HG03196 (cell line): ENCODE measurements around the gene CCDC51.

Experiments used
- ATAC-seq: cut with Tn5 transposase; IDR thresholded peaks from one replicate; pipeline ENCODE4 v1.9.1; 2021; ENCODE audit not compliant: unreplicated experiment

Gene CCDC51

DNA sequence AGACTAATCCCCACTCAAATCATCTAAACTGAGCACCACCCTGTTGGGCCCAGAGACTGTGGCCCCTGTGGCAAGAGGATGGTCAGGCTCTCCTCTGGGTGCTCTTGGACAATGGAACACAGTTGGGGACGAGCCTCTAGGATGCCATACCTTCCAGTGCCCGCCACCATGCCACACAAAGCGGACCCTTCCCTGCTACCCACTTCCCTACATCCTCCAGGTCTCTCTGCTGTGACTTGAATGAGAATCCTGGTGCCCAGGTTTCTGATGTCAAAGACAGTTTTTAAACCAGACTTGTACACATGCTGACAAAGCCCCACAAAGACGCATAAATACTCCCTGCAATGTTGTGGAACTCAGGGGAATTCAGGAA lies 4.7 kb downstream of the CCDC51 start:
- no peak for ATAC-seq

DNA sequence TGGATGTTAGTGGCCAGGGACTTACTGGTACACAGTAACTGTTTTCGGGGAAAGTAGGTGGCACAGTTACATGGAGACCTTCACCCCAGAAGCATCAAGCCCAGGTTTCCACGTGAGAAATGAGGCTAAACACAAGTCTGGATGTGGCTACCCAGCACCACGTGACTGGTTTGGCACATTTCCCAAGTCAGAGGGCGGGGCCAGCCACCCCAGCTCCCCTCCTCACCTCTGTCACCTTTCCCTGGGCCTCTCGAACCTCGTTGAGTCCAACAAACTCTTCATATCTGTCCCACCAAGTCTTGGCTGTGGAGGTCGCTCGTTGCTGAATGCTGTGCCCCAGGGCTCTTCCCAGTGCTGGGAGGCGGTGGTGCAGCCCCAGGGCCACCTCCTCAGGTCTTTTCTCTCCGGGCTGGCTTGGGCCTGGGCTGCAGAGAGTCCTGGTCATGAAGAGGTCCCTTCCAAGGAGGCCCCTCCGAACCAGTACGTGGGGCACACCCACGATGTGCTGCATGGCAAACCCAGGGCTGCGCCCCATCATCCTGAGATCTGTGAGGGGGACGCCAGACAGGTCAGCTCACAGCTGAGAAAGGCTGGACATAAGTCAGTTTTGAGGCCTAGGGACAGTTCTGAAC lies 5.2 kb downstream of the CCDC51 start:
- ATAC-seq = no peak

DNA sequence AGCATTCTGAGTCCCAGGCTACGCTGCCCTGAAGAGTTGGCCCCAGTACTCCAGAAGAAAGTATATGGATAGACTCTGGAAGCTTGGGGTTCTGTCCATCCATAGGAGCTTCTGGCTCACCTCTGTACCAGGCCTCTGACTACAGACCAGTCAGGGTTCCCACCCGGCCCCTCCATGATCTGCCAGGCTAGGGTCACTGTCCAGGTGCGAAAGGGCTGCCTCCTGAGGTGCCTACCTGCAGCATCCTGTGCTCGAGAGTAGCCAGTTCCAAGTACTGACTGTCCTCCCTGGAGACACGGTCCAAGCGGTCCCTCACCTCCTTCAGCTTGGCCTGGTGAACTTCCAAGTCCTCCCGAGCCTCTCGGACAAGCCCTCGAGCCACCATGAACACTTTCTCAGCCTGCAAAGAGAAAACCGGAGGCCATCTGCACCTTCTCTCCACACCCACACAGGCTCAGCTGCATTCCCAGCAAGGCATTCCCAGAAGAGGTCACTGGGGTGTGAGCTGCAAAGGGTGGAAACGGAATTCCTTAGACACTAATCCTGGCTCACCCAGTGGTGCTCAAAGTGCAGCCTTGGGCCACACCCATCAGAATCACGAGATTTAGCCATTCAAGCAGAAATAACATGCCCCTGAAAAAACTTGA lies 6.3 kb downstream of the CCDC51 start:
- ATAC-seq = no peak

DNA sequence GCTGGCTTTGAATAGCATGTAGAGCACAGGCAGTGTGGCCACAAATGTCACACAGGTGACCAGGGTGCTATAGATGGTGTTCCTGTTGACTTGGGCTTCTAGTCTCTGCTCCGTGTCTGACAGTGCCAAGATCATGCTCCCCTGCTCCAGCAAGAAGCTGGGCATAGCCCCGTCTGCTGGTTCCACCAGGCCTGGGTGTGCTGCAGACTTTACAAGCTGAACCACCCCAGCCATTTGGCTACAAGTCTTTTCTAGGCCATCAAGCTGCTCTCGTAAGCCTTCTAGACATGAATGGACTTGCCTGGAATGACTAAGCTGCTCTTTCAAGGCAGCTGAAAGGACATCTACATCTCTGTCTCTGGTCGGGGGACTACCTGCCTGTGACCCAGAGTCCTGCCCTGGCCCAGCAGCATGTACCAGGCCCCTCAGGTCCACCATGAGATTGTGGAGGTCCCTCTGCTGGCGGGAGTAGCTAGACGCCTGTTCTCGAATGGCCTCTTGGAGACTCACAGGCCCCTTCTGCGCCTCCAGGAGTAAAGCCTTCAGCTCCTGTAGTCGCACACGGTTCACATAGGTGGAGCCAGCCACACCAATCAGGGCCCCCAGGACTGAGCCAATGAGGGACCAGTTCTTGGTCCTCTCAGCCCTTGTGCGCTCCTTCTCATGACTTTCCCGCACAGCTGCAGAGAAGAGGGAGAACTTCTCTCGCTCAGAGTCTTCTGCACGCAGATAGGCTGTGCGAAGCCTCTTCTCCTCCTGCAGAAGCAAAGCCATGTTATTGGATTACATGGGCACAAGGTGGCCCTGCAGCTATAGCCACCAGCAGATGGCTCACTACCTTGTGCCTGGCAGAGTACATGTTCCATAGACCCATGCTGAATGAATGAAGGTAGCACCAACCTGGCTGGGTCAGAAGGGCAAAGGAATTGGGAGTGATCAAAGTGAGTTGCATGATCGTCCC lies 7.2 kb downstream of the CCDC51 start:
- no peak for ATAC-seq

DNA sequence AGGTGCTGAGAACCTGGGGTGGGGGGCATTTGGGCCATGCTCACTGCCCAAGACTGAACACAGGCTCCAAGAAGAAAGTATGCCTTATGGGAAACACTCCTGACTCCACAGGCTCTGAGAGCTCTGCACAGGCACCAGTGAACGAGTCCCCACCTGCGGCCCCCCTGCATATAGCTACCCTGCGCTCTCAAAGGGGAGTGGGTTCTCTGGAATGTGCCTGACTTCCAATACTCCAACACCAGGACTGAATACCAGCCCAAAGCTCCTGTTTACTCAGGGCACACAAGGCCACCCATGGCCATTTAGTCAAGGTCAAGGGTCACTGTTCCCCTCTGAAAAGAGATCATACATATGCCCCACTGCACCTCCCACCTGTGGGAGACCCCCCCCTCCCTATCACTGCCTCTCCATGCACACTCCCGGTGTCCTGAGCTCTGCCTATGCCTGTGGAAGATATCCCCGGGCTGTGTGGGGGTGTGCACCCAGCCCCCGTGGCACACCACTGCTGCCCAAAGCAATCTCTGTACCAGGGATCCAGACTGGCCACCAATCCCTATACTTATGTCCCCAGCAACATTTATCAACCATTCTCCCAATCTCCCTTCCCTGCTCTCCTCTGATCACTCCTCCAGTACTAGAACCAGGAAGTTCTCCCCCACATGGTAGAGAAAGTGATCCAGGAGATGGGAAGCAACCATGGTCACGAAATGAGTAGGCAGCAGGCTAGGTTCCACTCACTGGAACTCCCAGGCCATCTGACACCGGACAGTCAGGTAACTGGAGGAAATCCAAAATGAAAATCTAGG lies 8.5 kb downstream of the CCDC51 start:
- no peak for ATAC-seq

DNA sequence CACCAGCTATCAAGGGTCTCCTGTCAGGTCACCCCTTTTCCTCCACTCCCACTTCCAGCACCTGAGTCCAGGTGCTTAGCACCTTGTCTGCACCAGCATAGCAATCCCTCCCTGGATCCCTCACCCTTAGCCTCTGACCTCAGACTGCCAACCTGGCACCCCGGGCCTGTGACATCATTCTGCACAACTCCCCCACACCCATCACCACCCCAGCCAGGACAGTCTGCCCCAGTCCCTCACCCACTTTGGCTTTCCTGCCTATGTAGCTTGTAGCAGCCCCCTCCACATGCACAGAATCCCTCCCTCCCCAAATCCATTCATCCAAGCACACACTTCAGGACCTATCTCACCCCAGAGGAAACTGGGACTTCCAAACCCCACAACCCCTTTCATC lies 9.2 kb downstream of the CCDC51 start:
- no peak for ATAC-seq

DNA sequence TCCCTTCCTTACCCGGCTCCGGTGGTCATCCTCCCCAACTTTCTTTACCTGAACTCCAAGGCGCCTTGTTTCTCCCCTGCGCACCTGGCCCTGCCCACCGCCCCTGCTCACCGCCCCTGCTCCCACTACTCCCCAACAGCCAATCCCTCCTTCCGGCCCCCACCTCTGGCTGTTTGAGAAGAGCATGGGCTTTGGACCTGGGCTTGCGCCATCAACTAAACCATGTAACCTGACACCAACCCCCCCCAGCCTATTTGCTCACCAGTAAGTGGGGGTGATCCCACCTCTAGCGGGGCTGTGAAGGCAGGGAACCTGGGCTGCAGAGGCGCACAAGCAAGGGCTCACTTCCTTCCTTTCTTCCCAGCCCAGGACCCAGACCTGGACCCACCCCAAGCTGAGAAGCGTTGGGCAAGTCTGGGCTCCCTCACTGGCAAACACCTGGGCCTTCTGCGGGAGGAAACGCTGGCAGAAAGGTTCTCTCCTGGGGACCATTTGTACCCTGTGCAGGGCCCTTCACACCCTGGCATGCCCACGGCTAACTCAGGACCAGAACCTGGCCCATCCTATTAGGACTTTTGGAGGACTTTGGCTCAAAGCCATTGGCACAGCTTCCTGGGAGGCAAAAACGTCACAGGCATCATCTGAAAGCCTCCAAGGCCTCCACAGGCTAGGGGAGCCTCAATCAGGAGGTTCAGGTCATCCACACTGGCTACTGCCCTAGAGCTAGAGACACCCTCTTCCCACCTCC lies 9.8 kb downstream of the CCDC51 start, which contains the start of gene PLXNB1:
Gene PLXNB1 (minus strand): TSS at position 127 of the 748 bp plus-strand sequence. CDS start 5,475 bp downstream, outside the sequence.
- ATAC-seq = no peak

DNA sequence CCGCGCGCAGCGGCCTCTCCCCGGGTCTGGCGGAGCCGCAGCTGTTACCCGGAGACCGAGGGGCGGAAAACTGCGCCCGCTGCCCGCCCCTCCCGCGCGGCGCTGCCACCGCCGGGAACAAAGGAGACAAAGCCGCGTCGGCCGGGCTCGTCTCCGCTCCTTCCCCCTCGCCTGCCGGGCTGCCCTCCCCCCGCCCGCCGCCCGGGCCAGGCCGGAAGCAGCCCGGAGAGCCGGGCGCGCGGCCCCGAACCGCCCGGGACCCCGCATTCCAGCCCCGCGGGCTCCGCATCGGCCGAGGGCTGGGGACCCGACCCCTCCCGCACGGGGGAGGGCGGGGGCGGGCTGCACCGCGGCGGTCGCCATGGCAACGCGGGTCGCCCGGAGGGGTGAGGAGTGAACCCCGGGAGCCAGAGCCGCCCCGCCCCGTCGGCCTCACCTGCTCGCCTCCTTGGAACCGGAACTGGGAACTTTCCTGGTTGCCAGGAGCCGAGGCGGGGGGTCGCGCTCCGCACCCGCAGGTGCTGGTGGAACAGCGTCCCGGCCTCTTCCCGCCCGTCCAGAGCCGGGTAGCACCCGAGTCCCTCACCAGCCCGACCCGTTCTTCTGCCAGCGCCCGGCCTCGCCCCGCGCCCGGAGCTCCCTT lies 10.5 kb downstream of the CCDC51 start:
- ATAC-seq = no peak

DNA sequence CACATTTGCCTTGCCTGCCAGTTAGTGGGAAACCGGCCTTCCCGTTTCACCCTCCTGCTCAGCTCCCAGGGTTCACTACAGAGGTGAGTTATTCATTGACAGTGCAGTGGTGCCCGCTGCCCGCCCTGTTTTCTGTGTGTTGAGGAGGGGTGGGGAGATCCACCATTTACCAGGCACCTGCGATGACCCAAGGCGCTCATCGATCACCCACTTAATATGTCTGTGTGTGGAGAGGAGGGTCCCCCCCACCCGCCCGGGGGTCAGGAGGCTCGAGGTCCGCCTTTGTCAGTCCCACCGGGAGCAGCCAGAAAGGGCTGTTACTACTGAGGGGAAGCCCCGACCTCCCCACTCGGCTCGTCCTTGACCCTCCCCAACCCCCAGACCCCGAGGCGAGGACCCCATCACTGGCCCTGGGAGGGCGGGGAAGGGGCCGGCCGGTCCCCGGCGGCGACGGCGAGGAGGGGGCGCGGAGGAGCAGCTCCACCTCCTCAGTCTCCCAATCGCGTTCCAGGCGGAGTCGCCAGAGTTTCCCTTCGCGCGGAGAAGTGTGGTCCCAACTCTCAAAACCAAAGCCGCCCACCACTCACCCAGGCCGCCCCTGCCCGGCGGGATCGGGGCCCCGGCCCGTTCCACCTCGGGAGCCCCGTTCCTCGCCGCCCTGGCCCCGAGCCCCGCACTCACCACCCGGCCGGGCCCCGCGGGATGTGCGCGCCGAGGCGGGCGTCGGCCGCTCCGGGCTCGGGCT lies 11.2 kb downstream of the CCDC51 start:
- no peak for ATAC-seq

DNA sequence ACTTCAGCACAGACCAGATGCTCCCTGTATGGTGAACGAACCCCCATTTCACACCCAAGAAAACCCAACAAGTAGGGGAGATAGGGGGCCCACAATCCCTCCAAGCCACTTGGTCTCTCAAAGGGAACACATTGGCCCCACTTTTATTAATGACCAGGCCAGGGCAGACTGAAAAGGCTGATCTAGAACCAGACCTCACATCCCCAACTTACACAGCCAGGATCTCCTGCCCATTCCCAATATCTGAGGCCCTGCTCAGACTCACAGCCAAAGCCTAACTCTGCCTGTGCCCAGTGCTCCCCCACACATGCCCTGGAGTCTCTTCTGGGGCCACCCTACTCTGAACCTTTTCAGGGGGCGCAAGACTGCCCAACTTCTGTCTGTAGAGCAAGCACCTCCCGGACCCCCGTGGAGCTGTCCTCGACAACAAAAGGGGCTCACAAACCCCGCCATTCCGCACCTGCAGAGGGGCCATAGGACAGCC lies 11.8 kb downstream of the CCDC51 start:
- no peak for ATAC-seq

DNA sequence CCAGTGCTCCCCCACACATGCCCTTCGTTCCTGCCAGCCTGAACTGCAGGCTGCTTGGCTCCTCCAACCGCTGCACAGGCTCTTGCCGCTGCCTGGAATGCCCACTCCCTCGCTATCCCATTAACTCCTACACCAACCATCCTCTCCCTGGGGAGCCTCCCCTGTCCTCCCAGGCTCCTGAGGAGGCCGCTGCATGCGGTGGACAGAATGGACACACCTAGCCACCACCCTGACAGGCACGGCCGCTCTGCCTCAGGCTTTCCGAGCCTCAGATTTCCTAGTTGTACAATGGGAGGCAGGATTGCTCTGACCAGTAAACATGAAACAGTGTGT lies 12.3 kb downstream of the CCDC51 start:
- ATAC-seq = no peak

DNA sequence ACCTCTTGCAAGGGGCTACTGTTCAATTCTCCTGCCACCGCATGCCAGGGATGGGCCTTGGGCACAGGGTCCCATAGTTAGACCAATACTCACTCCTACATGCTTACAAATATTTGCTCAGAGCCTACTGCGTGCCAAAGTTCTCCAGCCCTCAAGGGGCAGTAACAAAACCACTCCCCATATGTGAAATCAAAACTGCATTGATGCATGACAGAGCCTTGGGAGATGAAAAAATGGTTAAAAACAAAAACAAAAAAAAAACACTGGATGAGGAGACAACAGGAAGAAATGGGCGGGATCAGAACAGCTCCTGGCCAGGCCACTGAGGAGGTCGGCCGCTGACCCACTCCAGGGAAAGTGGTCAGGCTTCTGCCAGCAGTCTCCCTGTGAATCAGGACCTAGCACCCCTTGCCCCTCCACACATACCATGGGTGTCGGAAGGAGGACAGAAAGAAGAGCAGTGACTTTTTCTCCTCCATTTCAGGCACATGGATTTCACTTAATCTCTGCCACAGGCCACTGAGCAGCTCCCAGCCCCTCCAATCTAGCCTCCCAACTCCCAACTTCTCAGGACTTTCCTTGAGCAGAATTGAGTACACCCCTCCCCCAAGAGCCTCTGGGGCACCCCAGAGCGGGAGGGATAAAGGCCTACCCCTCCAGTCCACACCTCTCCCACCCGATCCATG lies 12.8 kb downstream of the CCDC51 start:
- ATAC-seq = no peak

DNA sequence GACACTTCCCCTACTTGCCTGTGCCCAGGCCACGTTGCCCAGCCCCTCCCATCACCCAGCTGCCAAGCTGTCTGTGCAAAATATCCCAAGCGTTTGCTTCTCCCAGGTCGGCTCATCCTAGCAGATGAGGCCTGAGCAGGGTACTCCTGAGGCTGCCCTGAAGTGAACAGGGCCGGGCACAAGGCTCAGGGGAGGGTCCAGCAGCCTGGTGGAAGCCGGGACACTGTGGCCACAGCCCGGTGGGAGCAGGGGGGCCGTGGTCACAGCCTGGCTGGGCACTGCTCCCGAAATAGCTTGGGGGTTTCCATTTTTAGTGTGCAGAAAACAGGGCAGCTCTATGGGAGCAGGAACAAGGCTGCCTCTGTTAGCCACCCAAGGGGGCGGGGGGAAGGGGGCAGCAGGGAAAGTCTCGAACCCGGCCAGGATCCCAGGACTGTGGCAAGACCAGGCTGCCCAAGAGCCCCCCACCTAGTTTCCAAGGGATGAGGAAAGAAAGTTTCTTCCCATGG lies 13.5 kb downstream of the CCDC51 start:
- ATAC-seq = no peak

DNA sequence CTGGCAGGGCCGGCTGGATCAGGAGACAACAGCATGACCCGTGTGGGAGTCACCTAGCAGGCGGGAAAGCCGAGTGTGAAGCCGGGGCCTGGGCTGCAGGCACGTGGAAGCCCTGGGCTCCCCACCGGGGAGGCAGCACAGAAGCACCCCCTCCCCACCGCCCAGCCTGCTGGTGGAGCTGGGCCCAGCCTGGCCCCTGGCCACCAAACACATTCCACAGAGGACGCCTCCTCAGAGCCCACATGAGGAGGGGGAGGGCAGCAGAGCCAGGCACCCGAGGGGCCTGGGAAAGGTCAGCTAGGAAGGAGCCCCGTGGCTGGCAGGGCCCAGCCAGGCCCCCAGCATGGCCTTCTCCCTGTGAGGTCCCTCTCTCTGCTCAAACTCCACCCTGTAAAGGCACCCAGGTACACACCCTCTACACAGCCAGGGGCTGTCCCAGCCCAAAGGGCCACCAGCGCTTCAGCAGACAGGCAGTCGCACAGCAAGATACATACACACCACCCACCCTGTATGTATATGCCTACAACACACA lies 14.6 kb downstream of the CCDC51 start:
- no peak for ATAC-seq

DNA sequence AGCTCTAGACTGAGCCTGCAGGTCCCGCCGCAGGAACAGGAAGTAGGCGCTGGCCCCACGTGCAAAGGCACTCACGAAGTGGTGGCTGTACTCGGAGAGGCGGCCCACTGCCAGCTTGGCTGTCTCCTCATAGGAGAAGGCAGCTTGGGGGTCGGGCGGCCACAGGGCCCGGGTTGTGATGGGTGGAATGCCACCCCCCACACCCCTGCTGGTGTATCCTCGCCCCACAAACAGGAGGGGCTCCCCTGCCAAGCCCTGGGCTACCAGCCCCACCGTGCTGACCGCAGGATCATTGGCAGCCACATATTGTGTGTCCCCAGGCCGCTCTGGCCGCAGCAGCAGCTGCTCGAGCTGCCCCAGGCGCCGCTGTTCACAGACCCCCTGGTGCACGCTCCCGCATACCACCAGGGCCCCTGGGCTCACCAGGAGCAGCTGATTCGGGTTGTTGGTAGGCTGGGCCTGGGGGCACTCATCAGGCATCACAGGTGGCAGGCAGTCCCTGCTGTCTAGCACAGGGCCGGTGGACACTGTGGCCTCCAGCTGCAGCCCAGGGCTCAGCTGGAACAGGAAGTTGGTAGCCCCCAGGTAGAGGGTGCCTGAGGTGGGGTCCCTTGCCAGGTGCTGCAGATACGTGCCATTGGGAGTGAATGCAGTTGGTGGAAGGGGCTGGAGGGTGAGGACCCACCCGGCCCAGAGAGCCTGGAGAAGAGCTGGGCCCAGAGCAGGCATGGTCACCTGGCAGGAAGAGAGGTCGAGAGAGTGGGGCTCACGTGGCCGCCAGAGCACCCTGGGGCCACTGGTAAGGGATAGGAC lies 15.8 kb downstream of the CCDC51 start:
- ATAC-seq = no peak

DNA sequence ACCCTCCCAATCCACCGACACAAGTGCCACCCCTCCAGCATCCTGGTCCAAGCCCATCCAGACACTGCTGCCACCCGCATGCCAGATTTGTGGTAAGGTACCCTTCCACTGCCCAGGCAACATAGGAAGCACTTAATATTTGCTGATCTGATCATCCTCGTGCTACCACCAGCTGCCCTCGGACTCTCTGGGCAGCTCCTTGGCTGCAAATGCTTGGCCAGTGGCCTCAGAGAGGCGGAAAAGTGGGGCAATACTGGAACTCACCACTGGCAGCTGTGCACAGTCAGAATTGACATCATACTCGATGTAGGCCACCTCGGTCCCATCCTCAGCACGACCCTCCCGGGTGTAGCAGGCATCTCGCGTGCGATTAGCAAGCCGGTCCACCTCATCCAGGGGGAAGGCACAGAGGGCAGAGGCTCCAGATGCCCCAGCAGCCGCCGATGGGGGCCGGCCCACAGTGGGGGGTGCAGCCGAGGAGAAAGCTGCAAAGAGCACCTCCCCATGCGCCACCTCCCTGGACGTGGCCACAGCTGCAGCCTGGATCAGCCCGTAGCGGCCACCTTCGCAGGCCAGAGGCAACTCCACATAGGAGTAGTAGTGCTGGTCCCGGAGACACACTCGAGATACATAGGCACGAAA lies 16.6 kb downstream of the CCDC51 start:
- no peak for ATAC-seq

DNA sequence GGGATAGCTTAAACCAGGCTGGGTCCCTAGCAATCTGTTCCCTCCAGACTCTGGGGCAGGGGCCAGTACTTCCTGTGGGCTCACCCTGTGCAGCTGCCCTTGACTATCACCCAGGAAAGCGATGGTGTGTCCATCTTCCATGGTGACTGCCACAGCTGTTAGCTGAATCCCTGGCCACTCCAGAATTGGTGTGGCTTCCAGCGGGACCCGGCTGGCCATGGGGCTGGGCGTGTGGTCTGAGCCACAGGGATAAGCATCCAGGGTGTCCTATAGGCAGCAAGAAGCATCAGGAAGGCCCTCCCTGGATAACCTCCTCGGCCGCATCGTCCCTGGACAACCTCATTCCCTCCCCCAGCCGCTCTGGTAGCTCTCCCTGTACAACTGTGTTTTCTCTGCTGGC lies 17.2 kb downstream of the CCDC51 start:
- ATAC-seq = no peak
